ENCODE measurements around the gene AP1B1.

The AP1B1 gene

GRCh38 chr22:29308148-29308790, 80.1 kb downstream of the AP1B1 start:
- no peak overlapping the region for H3K4me3 ChIP-seq (ENCODE audit: low read depth, low read length)

GRCh38 chr22:29307596-29308147, 80.7 kb downstream of the AP1B1 start:
- H3K4me3 ChIP-seq (ENCODE audit: low read depth, low read length): peak overlapping the region; percentile 86

More at GRCh38 chr22:29308148-29308790, 80.1 kb downstream of the AP1B1 start:
- DNase-seq (ENCODE audit: low read depth): no peak

GRCh38 chr22:29306835-29307595, 81.4 kb downstream of the AP1B1 start:
- H3K4me3 ChIP-seq (ENCODE audit: low read depth, low read length): peak overlapping the region; percentile 86
- no peak for DNase-seq (ENCODE audit: low read depth)

More at GRCh38 chr22:29307596-29308147, 80.7 kb downstream of the AP1B1 start:
- DNase-seq (ENCODE audit: low read depth): no peak

GRCh38 chr22:29306175-29306834, 82.1 kb downstream of the AP1B1 start, which contains the start of gene GAS2L1:
GAS2L1 (plus strand) TSS chr22:29306650; CDS start chr22:29308106, 1,456 bp downstream.
- H3K4me3 ChIP-seq (ENCODE audit: low read depth, low read length): peak within 1 kb of the TSS; percentile 86
- DNase-seq (ENCODE audit: low read depth): no peak

- no peak for DNase-seq (ENCODE audit: low read depth)
- peak overlapping the region; percentile 86 for H3K4me3 ChIP-seq (ENCODE audit: low read depth, low read length)
Measured at GRCh38 chr22:29305836-29306174, 82.6 kb downstream of the AP1B1 start.

- no peak for DNase-seq (ENCODE audit: low read depth)
- H3K4me3 ChIP-seq (ENCODE audit: low read depth, low read length): no peak overlapping the region
Measured at GRCh38 chr22:29302681-29303465, 85.5 kb downstream of the AP1B1 start.

GRCh38 chr22:29302402-29302680, 86.0 kb downstream of the AP1B1 start:
- H3K4me3 ChIP-seq (ENCODE audit: low read depth, low read length): no peak overlapping the region
- DNase-seq (ENCODE audit: low read depth): no peak

- no peak overlapping the region for H3K4me3 ChIP-seq (ENCODE audit: low read depth, low read length)
Measured at GRCh38 chr22:29301716-29302401, 86.5 kb downstream of the AP1B1 start.

GRCh38 chr22:29300807-29301601, 87.4 kb downstream of the AP1B1 start:
- no peak for DNase-seq (ENCODE audit: low read depth)
- no peak overlapping the region for H3K4me3 ChIP-seq (ENCODE audit: low read depth, low read length)

More at GRCh38 chr22:29301716-29302401, 86.5 kb downstream of the AP1B1 start:
- no peak for DNase-seq (ENCODE audit: low read depth)

GRCh38 chr22:29300467-29300806, 87.9 kb downstream of the AP1B1 start:
- no peak overlapping the region for H3K4me3 ChIP-seq (ENCODE audit: low read depth, low read length)
- no peak for DNase-seq (ENCODE audit: low read depth)

- no peak overlapping the region for H3K4me3 ChIP-seq (ENCODE audit: low read depth, low read length)
- DNase-seq (ENCODE audit: low read depth): no peak
Measured at GRCh38 chr22:29299136-29299900, 89.1 kb downstream of the AP1B1 start.

- DNase-seq (ENCODE audit: low read depth): no peak
- H3K4me3 ChIP-seq (ENCODE audit: low read depth, low read length): no peak overlapping the region
Measured at GRCh38 chr22:29298641-29299040, 89.7 kb downstream of the AP1B1 start.

- H3K4me3 ChIP-seq (ENCODE audit: low read depth, low read length): no peak overlapping the region
- no peak for DNase-seq (ENCODE audit: low read depth)
Measured at GRCh38 chr22:29292379-29292778, 96.0 kb downstream of the AP1B1 start.

GRCh38 chr22:29291215-29291614, 97.2 kb downstream of the AP1B1 start:
- no peak overlapping the region for H3K4me3 ChIP-seq (ENCODE audit: low read depth, low read length)
- no peak for DNase-seq (ENCODE audit: low read depth)

- DNase-seq (ENCODE audit: low read depth): no peak
- H3K4me3 ChIP-seq (ENCODE audit: low read depth, low read length): no peak overlapping the region
Measured at GRCh38 chr22:29290061-29290460, 98.3 kb downstream of the AP1B1 start.

GRCh38 chr22:29288837-29289236, 99.5 kb downstream of the AP1B1 start:
- no peak overlapping the region for H3K4me3 ChIP-seq (ENCODE audit: low read depth, low read length)
- no peak for DNase-seq (ENCODE audit: low read depth)

GRCh38 chr22:29284196-29284595, 104.2 kb downstream of the AP1B1 start:
- H3K4me3 ChIP-seq (ENCODE audit: low read depth, low read length): no peak overlapping the region
- no peak for DNase-seq (ENCODE audit: low read depth)

GRCh38 chr22:29277927-29278326, 110.4 kb downstream of the AP1B1 start:
- no peak overlapping the region for H3K4me3 ChIP-seq (ENCODE audit: low read depth, low read length)
- DNase-seq (ENCODE audit: low read depth): no peak

All from skeletal muscle cell (primary cell).